Mesendoderm (in vitro differentiated cells): ENCODE measurements around the gene COL10A1.
"Not testable (repeated sequence)": the region's sequence is repeated elsewhere in the genome, so short reads cannot be mapped to it uniquely, and the experiment has no call there.

Experiments
- DNase-seq: peaks from one replicate; pipeline ENCODE4 v3.0.0; 2013
- H2AK5ac ChIP-seq: 2 replicates; pipeline ENCODE4 v1.6.1; 2013; ENCODE audit warnings: low read length, inconsistent platforms
- H2BK120ac ChIP-seq: 2 replicates; pipeline ENCODE4 v1.6.1; 2013; ENCODE audit warnings: low read depth, mild to moderate bottlenecking, low read length, moderate library complexity, mixed read lengths
- H2BK15ac ChIP-seq: replicated peaks from 2 replicates; pipeline ENCODE4 v1.6.1; 2013; ENCODE audit warnings: low read depth, mild to moderate bottlenecking, moderate library complexity
- H2BK5ac ChIP-seq: 2 replicates; pipeline ENCODE4 v1.6.1; 2013; ENCODE audit warnings: low read length, inconsistent platforms
- H3K18ac ChIP-seq: 2 replicates; pipeline ENCODE4 v1.6.1; 2013; ENCODE audit warnings: mild to moderate bottlenecking, low read length, mixed read lengths
- H3K23ac ChIP-seq: one replicate; pipeline ENCODE4 v1.6.1; 2013; ENCODE audit warnings: low read length
- H3K27ac ChIP-seq: 2 replicates; pipeline ENCODE4 v1.5.1; 2013; ENCODE audit warnings: low read depth, mild to moderate bottlenecking, inconsistent platforms, low read length, moderate library complexity
- H3K27me3 ChIP-seq: 2 replicates; pipeline ENCODE4 v1.6.1; 2013; ENCODE audit warnings: low read length, control low read depth, mild to moderate bottlenecking, inconsistent platforms; ENCODE audit not compliant: insufficient read depth, poor library complexity
- H3K36me3 ChIP-seq: 2 replicates; pipeline ENCODE4 v1.6.1; 2013; ENCODE audit warnings: low read length, inconsistent platforms; ENCODE audit not compliant: control insufficient read depth, insufficient read depth
- H3K4ac ChIP-seq: one replicate; pipeline ENCODE4 v1.6.1; 2013; ENCODE audit warnings: low read depth, mild to moderate bottlenecking, low read length, moderate library complexity
- H3K4me1 ChIP-seq: 2 replicates; pipeline ENCODE4 v1.6.1; 2013; ENCODE audit warnings: low read depth, low read length, inconsistent platforms; ENCODE audit not compliant: control insufficient read depth
- H3K4me2 ChIP-seq: 2 replicates; pipeline ENCODE4 v1.6.1; 2013; ENCODE audit warnings: low read length
- H3K4me3 ChIP-seq: 2 replicates; pipeline ENCODE4 v1.5.1; 2013; ENCODE audit warnings: mild to moderate bottlenecking, low read length
- H3K56ac ChIP-seq: one replicate; pipeline ENCODE4 v1.6.1; 2013; ENCODE audit warnings: low read length
- H3K79me1 ChIP-seq: 2 replicates; pipeline ENCODE4 v1.6.1; 2013; ENCODE audit warnings: low read length, inconsistent platforms
- H3K79me2 ChIP-seq: 2 replicates; pipeline ENCODE4 v1.6.1; 2013; ENCODE audit warnings: mild to moderate bottlenecking, low read length; ENCODE audit not compliant: control insufficient read depth, insufficient read depth
- H3K9ac ChIP-seq: 2 replicates; pipeline ENCODE4 v1.6.1; 2013; ENCODE audit warnings: low read length, inconsistent platforms
- H4K5ac ChIP-seq: one replicate; pipeline ENCODE4 v1.6.1; 2013; ENCODE audit warnings: low read length
- H4K8ac ChIP-seq: one replicate; pipeline ENCODE4 v1.6.1; 2013; ENCODE audit warnings: low read depth, mild to moderate bottlenecking, control low read depth, low read length, moderate library complexity
- WGBS: extraction: QIAGEN DNeasy Blood & Tissue Kit; methylation state at CpG from one replicate; pipeline ENCODE4 v1.1.7; 2013; ENCODE audit warnings: low lambda C conversion rate, missing lambda C conversion rate; ENCODE audit not compliant: insufficient coverage; ENCODE audit errors: extremely low coverage; 5-methylcytosine and 5-hydroxymethylcytosine counted together

Gene COL10A1

DNA sequence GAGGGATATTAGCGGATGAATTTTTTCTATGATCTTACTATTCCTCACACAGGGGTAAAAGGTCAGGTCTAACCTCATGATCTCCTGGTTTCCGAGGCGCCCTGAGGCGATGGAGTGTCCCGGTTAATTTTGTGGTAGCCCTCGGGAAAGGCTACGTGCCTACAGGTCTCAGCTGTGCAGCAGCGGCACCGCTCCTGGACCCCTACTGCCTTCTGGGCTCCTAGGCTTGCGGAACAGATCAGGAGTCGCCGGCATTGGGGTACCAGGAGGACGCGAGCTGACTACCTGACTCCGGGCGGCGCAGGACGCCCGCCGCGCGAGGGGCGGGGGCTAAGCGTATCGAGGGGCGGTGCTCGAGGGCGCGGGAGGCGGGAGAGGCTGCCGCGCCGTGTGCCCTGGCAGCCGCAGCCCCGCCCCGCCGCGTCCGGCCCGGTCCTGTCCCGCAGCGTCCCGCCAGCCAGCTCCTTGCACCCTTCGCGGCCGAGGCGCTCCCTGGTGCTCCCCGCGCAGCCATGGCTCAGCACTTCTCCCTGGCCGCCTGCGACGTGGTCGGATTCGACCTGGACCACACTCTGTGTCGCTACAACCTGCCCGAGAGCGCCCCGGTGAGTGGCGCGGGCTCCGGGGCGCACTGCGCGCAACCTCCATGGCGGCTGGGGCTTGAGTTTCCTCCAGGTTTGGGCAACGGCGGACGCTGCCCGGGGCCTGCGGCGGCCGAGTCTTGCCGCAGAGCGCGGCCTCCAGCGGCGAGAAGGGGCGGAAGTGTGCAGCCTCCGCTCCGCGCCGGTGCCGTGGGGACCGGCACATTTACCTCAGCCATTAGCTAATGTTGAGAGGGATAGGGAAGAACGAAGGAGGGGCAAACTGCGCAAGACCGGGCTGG is 25.3 kb downstream of the COL10A1 start, which contains the start of gene NT5DC1:
Gene NT5DC1 (plus strand): TSS at position 435 of the 883 bp plus-strand sequence. CDS start 78 bp downstream, at position 513.
- Histone ChIP-seq H4K5ac (no peak within 1 kb of the TSS), H3K9ac (peak within 1 kb of the TSS; percentile 92), H2AK5ac (no peak within 1 kb of the TSS), H3K79me2 (peaks cover 4% of the 10 kb centered on the region), H2BK120ac (no peak within 1 kb of the TSS), H2BK5ac (peak within 1 kb of the TSS; percentile 66), H3K36me3 (no peaks in the 10 kb centered on the region), H3K4me1 (no peaks in the 10 kb centered on the region), H3K56ac (peak within 1 kb of the TSS; percentile 99), H4K8ac (no peak within 1 kb of the TSS), H3K4ac (peak within 1 kb of the TSS; percentile 25), H3K4me3 (peak within 1 kb of the TSS; percentile 94), H3K79me1 (peaks cover 21% of the 10 kb centered on the region), H3K18ac (peak within 1 kb of the TSS; percentile 22), H3K4me2 (peak within 1 kb of the TSS; percentile 86), H3K27me3 (no peaks in the 10 kb centered on the region), H3K27ac (peak within 1 kb of the TSS; percentile 87), H2BK15ac (no peak within 1 kb of the TSS), H3K23ac (peak within 1 kb of the TSS; percentile 94)
- DNase-seq, result peak; percentile 90
- no CpG with 5 or more reads among the region's 87 CpGs for WGBS

- Histone ChIP-seq H3K27me3 (no peaks in the 10 kb centered on the region), H3K4me1 (no peaks in the 10 kb centered on the region), H2AK5ac (no peak overlapping the region), H3K4me2 (no peak overlapping the region), H3K18ac (no peak overlapping the region), H3K79me1 (peaks cover 16% of the 10 kb centered on the region), H2BK15ac (no peak overlapping the region), H3K4ac (no peak overlapping the region), H2BK5ac (no peak overlapping the region), H2BK120ac (no peak overlapping the region), H4K8ac (no peak overlapping the region), H3K4me3 (no peak overlapping the region), H3K27ac (no peak overlapping the region), H3K36me3 (no peaks in the 10 kb centered on the region), H3K56ac (no peak overlapping the region), H4K5ac (no peak overlapping the region), H3K79me2 (peaks cover 2% of the 10 kb centered on the region), H3K23ac (no peak overlapping the region), H3K9ac (no peak overlapping the region)
- WGBS, result no CpG with 5 or more reads among the region's 1 CpG
- DNase-seq, result no peak
Measured at GRCh38 chr6:116099036-116099435, 26.9 kb downstream of the COL10A1 start.

DNA sequence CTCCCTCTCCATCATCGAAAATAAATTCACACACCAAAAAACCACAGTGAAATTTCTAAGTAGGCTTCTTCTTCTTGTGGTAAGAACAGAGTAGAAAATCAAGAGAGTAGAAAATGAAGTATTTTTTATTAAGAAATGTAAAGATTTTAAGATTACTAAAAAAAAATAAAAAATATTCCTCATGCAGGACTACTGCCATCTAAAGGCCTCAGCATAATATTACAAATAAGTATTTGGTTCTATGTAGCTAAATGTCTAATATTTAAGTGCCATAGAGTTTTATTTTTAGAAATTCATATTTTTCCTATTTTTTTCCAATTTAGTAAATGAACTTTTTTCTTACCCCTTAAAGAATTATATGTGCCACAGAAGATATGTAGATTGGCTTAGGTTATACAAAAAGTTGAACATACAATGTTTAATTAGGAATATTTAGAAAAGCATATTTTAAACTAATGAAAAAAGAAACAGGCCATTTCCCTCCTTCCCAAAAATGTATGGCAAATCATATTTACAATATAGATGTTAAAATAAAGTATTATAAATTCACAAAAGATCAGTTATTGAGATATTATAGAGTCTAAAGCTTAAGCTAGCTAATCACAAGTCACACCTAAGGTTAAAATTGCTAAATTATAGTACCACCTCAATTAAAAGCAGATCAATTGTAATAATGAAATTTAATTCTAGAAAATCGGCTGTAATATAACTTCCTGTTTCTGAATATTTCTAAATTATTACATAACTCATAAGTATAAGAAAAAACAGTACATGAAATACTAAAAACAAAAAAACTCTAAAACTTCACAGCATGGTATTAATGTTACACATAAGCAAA is 28.7 kb downstream of the COL10A1 start:
- Histone ChIP-seq H2AK5ac (no peak overlapping the region), H2BK15ac (no peak overlapping the region), H4K8ac (no peak overlapping the region), H3K9ac (no peak overlapping the region), H3K36me3 (no peaks in the 10 kb centered on the region), H3K23ac (no peak overlapping the region), H3K4me2 (no peak overlapping the region), H3K27ac (no peak overlapping the region), H3K4me1 (no peaks in the 10 kb centered on the region), H4K5ac (no peak overlapping the region), H2BK5ac (no peak overlapping the region), H2BK120ac (no peak overlapping the region), H3K79me1 (peaks cover 6% of the 10 kb centered on the region), H3K27me3 (no peaks in the 10 kb centered on the region), H3K4me3 (no peak overlapping the region), H3K56ac (no peak overlapping the region), H3K4ac (no peak overlapping the region), H3K18ac (no peak overlapping the region), H3K79me2 (no peaks in the 10 kb centered on the region)
- no CpG with 5 or more reads among the region's 2 CpGs for WGBS
- DNase-seq, result no peak

GRCh38 chr6:116096048-116096759 is 29.7 kb downstream of the COL10A1 start:
- H3K4me1 ChIP-seq, H3K27me3 ChIP-seq, H4K5ac ChIP-seq, H3K4ac ChIP-seq, H4K8ac ChIP-seq, H3K4me2 ChIP-seq, DNase-seq, H3K79me1 ChIP-seq, H3K36me3 ChIP-seq, H3K56ac ChIP-seq, H3K4me3 ChIP-seq, H2BK15ac ChIP-seq, H3K79me2 ChIP-seq, H2BK120ac ChIP-seq, H2BK5ac ChIP-seq, H3K9ac ChIP-seq, H3K23ac ChIP-seq, H3K18ac ChIP-seq, H2AK5ac ChIP-seq, H3K27ac ChIP-seq: not testable (repeated sequence)
- WGBS, result no CpG with 5 or more reads among the region's 9 CpGs

GRCh38 chr6:116094041-116094440 is 31.9 kb downstream of the COL10A1 start:
- Histone ChIP-seq H3K4me3 (no peak overlapping the region), H3K27me3 (no peaks in the 10 kb centered on the region), H3K4me1 (no peaks in the 10 kb centered on the region), H2BK5ac (no peak overlapping the region), H4K5ac (no peak overlapping the region), H3K9ac (no peak overlapping the region), H3K27ac (no peak overlapping the region), H3K23ac (no peak overlapping the region), H3K36me3 (no peaks in the 10 kb centered on the region), H3K79me1 (no peaks in the 10 kb centered on the region), H2AK5ac (no peak overlapping the region), H3K18ac (no peak overlapping the region), H3K4ac (no peak overlapping the region), H2BK15ac (no peak overlapping the region), H3K56ac (no peak overlapping the region), H4K8ac (no peak overlapping the region), H3K79me2 (no peaks in the 10 kb centered on the region), H3K4me2 (no peak overlapping the region), H2BK120ac (no peak overlapping the region)
- DNase-seq, result no peak
- no CpG with 5 or more reads among the region's 7 CpGs for WGBS
